NOMO-1 treated with DMSO at 0.1 percent for 48 hours (cell line): Measurements from ENCODE around the gene ANKRD62.
"Not testable (repeated sequence)": the region's sequence is repeated elsewhere in the genome, so short reads cannot be mapped to it uniquely, and the experiment has no call there.

ENCODE experiments used
- DNase-seq: peaks from one replicate; lab custom pipeline; 2025; ENCODE audit not compliant: unreplicated experiment; lab: John Stamatoyannopoulos, UW

Gene ANKRD62

DNA sequence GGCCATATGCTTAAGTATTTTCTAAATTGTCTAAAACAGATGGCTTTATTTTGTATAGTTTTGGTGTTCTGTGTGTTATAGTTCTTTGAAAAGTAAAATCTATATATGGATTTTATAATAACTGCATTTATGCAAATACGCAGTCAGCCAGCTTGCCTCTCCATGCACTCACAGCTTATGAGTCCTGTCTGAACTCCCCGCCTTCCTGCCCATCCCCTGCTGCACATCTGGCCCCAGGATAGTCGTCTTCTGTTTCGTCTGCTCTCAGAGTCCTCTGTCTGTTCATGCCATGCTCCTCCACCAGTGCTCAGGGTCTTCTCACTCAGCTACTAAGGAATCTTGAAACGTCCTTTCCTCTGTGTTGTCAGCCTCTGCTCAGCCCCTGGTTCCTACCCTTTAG, 28.2 kb upstream of the ANKRD62 start:
- no peak for DNase-seq

DNA sequence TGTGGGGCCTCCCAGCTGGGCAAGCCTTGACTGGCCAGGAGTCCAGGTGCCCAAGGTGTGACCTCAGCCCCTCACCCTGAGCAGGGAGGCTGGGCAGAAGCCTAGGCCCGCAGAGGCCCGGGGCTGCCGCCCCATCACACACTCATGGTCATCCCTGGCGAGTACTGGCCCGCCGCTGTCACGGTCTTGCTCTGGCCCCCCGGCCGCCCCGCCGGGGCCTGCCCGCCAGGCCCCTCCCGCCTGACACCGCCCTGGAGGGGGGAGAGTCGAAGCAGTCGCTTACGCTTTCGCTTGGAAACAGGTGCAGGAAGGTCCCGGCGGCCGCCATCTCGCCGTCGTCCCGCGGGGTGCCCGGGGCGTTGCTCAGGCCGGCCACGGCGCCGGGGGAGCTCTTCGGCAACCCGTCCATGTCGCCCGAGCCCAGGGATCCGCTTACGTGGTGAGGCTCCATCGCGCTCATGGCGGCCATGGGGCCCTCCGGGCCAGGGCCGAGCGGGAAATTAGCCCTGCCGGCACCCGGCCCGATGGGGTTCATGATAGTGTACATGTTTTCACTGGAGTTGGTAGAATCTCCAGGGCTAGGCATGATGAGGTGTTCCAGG, 26.6 kb upstream of the ANKRD62 start:
- no peak for DNase-seq

GRCh38 chr18:12067671-12068070, 26.0 kb upstream of the ANKRD62 start:
- no peak for DNase-seq

GRCh38 chr18:12068316-12068949, 25.2 kb upstream of the ANKRD62 start:
- DNase-seq: not testable (repeated sequence)

GRCh38 chr18:12068950-12069320, 24.7 kb upstream of the ANKRD62 start:
- DNase-seq: no peak

DNA sequence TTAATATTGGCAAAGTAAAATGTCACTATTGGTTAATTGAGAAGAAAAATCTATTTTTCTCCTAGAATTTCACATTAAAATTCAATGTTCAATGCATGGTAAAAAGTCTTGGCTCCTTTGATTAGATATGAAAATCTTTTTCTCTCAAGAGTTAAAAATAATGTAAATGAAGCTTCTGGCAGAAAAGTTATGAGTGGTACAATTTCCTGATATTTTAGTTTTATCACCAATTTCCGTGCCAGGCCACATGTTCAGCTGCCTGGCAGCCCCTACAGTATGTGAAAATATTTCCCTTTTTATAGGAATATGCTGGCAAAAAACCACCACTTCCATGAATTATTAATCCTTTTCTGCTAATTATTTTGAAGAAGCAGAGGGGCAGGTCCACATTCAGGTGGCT, 22.6 kb upstream of the ANKRD62 start:
- not testable (repeated sequence) for DNase-seq

DNA sequence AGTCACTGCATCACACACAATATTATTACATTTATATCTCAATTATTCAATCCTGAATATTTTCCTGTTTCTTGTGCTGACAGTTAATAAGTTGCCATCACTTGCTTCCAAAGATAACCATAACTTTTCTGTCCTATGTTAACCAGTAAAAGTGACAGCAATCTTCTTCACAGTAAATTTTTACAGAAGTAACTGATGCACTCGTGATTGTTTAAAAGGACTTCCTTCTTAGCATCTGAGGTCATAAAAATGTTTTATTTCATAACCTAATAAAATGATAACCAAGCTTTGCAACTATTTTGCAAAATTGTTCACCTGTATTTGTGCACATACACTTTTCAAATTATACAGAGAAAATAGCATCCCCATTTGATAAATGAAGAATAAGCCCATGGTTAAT, 20.6 kb upstream of the ANKRD62 start:
- DNase-seq: no peak

DNA sequence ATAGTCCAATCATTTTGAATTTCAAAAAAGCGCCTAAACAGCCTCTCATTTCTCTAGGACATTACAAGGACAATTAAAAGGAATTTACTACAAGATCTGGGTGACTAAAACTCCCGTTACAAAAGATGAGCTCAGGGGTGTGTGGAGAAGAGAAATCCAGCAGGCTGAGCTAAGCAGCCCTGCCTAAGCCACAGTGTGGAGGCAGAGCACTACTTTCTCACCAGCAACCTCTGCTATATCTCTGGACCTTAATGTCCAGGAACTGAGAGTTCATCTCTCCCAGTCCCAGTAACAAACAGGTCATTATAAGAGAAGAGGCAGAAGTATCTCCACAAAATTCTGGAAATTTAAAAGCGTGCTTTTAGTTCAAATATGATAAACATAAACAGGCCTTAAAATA, 18.9 kb upstream of the ANKRD62 start:
- DNase-seq: no peak

- DNase-seq: no peak
Measured at GRCh38 chr18:12076424-12077140, 17.1 kb upstream of the ANKRD62 start.

GRCh38 chr18:12077994-12078393, 15.6 kb upstream of the ANKRD62 start:
- not testable (repeated sequence) for DNase-seq

DNA sequence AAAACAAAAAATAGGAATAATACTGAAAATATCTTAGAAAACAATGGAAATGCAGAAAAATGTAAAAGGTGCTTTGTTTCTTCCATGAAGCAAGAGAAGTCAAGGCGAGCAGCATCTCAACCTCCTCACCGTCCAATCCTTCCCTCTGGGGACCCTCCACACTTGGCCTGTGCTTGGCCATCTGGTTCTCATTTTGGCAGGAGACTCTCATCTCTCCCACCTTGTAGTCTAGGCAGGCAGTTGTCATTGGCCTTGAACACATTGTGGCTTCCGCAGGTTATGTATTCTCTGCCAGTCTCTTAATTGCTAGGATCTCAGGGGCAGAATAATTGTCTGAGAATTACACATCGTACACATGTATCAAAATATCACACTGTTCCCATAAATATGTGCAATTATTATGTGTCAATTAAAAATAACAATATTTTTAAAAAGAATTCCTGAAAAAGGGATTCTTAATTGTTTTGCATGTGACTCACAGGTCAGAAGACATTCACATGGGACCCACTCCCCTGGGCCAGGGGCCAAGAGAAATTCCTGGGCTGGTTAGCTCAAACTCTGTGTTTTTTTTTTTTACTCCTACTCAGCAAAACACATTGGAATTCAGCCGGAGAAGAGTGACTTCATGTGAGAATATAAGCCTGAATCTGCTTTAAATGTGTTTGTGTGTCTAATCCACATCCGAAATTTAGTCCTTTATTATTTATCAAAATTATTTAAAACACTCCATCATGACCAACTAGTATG, 14.0 kb upstream of the ANKRD62 start:
- DNase-seq: no peak

GRCh38 chr18:12085136-12085535, 8.5 kb upstream of the ANKRD62 start:
- DNase-seq: no peak

- DNase-seq: no peak
Measured at GRCh38 chr18:12085786-12086185, 7.9 kb upstream of the ANKRD62 start.

- no peak for DNase-seq
Measured at GRCh38 chr18:12086249-12086648, 7.4 kb upstream of the ANKRD62 start.

DNA sequence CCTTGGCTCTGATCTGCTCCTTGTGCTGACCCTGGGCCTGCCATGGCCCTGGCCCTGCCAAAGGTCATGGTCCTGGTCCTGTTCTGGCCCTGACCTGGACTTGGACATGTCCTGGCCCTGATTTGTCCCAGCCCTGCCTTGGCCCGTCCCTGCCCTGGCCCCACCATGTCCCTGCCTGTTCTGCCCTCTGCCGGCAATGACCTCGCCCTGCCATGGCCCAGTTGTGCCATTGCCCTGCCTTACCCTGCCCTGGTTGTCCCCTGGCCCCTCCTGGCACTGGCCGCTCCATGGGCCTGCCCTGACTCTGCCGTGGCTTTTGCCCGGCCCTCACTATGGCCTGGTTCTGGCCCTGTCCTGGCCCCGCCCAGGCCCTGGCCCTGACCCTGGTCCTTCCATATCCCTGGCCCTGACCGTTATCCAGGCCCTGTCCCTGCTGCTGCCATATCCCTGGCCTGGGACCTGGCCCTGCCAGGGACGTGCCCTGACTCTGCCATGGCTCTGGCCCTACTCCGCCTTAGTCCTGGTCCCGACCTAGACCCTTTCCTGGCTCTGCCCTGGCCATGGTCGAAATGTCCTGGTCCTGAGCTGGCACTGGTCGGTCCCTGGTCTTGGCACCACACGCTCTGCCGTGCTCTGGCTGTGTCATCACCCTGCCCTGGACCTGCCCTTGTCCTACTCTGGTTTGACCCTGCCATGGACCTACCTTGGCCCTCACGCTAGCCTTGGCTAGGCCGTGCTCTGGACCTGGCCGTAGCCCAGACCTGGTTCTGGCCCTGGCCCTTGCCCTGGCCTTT, 6.8 kb upstream of the ANKRD62 start:
- no peak for DNase-seq

- no peak for DNase-seq
Measured at GRCh38 chr18:12087471-12088025, 6.1 kb upstream of the ANKRD62 start.

DNA sequence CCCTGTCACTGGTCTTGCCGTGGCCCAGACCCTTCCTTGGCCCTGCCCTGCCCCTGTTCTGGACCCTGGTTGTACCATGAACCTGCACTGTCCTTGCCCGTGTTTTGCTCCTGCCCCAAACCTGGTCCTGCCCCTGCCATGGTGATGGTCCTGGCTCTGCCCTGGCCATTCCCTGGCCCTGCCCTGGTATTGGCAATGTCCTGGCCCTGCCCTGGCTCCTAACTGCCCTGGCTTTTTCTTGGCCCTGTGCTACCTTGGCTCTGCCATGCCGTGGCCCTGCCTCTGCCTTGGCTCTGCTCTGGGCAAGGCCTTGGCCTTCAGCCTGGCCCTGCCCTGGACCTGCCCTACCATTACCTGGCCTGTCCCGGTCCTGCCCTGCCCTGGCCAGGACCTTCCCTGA, 5.5 kb upstream of the ANKRD62 start:
- DNase-seq: no peak

GRCh38 chr18:12088731-12089375, 4.8 kb upstream of the ANKRD62 start:
- no peak for DNase-seq

GRCh38 chr18:12091538-12092141, 2.0 kb upstream of the ANKRD62 start:
- no peak for DNase-seq
